Inflammatory macrophage treated with lipopolysaccharide for 4 hours (primary cell): ENCODE data around the gene SPI1.
A peak's percentile ranks its signal among the peaks of the same experiment; 100 is the strongest.

ENCODE experiments used
- DNase-seq: peaks from one replicate; pipeline ENCODE4 v3.0.0-alpha.2; 2020

SPI1 gene

DNA sequence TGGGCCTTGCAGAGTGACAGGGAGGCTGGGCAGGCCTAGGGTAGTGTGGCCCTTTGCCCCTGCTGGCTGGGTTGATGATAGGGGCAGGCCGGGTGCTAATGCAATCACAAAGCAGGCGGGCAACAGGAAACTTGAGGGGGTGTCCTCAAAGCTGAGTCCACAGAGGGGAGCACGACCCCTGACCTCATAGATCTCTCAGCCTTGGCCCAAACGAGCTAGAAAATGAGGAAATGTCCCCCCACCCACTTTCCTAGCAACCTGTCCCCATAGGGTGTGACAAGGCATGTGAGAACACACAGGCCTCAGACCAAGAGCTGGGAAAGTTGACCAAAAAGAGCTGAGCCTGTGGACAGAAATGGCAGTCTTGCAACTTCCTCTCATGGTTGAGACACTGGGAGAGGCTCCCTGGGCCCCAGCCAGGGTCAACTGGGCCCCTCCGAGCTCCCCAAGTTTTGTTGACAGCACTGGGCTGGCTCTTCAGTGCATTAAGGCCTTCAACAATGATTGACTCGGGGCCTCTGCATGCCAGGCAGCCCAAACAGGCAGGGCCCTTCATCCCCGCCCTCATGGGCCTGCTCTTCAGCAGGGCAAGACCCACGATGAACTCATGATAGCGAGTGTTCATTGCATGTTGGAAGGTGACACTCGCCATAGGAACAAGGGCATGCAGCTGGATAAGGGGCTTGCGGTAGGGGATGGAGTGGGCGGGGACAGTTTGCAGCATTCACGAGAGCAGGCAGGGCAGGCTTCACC is 9.8 kb upstream of the SPI1 start:
- peak; percentile 98 for DNase-seq

DNA sequence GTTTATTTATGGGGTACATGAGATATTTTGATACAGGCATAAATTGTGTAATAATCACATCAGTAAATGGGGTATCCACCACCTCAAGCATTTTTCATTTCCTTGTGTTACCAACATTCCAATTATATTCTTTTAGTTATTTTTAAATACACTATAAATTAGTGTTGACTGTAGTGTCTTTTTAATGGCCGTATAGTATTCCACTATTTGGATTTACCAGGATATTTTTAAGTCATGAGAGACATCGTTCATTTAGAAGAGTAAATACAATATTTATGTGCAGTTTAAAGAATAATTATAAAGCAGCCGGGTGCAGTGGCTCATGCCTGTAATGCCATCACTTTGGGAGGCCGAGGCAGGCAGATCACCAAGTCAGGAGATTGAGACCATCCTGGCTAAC is 6.2 kb upstream of the SPI1 start:
- no peak for DNase-seq

DNA sequence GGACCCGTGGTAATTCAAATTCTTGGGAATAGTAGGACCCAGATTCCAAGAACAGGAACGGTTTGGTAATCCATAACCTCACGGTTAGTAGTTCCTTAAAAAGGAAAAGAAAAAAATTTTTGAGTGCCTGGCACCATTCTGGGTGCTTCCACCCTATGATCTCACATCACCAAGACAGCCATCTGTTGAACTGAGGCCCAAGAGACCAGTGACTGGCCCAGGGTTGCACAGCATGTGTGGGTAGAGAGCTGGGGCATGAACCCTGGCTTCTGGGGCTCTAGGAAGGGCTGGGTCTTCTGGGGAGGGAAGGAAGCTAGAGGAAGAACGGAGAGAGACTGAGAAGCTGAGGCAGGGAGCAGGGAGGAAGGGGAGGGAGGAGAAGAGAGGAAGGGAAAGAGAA is 4.7 kb upstream of the SPI1 start:
- DNase-seq = peak; percentile 78

DNA sequence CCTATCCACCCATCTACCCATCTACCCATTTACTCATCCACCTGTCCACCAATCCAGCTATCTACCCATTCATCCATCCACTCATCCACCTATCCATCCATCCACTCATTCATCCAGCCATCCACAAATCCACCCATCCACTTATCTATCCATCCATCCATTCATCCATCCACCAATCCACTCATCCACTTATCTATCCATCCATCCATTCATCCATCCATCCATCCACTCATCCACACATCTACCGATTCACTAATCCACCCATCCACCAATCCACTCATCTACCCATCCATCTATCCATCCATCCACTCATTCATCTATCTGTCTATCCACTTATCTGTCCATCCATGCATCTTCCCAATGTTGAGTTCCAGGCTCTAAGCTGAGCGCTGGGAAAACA is 1.7 kb upstream of the SPI1 start:
- no peak for DNase-seq

DNA sequence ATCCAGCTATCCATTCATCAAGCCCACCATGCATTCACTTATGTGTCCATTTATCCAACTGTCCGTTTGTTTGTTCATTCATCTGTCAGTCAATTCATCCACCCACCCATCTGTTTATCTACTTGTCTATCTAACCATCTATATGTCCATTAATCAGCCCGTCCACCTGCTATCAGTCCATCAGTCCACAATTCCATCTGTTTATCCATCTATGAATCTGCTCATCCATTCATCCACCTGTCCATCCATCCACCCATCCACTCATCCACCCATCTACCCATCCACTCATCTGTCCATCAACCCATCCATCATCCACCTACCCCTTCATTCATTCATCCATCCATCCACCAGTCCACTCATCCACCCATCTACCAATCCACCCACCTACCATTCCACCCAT is 970 bp upstream of the SPI1 start:
- DNase-seq = no peak

DNA sequence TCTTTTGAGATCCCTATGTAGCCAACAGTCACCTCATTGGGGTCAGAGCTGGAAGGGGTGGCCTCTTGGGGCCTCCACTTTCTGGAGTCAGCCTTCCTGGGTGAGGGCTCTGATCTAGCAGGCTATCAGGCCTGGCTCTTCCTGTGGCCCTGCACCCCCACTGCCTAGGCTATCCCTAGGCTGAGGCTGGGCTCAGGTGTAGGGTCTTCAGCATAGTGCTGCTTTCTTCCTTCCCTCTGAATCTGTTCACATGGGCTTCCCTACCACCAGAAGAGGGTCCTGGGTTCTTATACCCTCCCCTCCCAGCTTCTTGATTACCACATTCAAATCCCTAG is 456 bp upstream of the SPI1 start:
- no peak for DNase-seq

DNA sequence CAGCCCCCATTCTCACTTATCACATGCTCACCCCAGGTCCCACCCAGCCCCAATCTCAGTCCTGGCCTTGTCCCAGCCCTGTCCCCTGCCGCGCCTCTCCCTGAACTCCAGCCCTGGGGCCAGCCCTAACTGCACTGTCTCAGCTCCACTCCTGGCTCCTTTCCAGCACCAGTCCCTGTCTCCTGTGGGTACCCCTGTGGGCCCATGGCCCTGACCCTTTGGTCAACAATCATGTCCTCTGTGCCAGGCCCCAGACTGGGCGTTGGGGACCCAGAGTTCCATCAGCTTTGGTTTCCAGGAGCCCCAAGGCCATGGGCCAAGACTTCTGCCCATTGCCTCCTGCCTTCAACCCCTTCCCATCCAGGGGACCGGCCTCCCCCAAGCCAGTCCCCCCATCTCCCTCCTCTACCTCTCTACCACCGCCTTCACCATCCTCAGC is 757 bp downstream of the SPI1 start:
- peak; percentile 46 for DNase-seq

DNA sequence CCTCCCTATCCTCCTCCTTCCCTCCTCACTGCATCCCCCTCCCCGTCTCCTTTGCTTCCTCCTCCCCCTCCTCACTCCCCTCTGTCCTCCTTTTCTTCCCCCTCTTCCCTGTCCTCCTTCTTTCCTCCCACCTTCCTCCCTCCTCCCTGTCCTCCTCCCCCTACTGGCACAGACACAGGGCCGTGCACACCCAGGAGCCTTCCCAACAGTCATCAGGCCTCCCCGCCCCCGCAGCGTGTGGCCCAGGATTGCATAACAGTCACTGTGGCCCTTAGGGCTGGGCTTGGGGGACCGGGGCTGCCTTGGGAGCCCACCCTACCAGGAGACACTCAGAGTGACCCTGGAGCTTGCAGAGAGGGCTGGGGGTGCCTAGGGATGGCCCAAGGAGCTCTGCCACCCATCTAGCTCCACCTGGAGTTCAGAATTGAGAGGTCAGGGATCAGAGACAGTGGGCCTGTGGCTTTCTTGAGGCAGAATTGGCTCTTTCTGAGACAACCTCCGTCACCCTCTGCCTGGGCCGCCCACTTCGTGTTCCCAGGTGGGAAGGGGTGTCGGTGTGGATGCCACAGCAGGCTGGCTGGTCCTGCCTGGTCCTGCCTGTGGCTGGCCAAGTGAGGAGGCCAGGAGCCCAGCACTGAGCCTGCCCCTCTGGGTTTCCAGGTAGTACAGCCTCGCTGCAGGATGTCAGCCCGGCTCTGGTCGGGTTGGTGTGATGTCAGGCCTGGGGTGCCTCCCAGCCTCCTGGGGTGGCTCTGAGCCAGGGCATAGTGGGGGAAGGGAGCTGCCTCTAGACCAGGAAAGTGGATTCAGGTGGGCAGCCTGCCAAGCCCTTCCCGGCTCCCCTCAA is 1.6 kb downstream of the SPI1 start:
- DNase-seq = peak; percentile 86

DNA sequence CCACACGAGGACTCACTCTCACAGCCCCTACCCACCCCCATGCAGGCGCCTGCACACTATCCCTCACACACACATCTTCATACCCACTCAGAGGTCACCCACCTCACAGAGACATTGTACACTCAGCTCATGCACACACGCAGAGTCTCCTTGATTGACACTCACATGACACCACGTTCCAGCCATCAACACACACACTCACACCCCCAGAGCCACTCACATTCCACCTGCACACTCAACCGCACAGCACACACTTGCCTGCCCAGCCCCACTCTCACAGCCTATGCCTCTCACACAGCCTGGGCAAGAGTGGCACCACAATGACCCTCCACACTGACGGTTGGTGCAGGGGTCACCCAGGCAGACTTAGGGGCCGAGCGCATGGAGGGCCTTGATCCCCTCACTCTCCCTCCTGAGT is 2.2 kb downstream of the SPI1 start:
- no peak for DNase-seq

DNA sequence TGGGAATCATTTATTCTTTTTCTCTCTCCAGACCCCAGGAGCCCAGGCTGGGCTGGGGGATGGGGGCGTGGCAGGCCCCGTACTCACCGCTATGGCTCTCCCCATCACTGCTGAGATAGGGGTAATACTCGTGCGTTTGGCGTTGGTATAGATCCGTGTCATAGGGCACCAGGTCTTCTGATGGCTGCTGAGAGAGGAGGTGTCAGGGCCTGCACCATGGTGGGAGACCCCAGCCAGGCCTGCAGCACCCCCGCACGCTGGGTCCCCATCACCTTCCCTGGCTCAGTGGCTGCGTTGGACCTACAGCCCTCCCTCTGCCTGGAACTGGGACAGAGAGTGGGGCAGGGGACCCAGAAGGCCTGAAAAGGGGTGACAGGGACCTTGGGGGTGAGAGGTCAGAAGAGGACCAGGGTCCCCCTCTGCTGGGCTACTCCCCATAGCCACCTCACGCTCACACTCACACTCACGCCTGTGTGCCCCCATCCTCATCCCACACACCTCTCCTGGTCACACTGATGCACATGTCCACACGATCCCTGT is 2.7 kb downstream of the SPI1 start:
- DNase-seq = no peak

DNA sequence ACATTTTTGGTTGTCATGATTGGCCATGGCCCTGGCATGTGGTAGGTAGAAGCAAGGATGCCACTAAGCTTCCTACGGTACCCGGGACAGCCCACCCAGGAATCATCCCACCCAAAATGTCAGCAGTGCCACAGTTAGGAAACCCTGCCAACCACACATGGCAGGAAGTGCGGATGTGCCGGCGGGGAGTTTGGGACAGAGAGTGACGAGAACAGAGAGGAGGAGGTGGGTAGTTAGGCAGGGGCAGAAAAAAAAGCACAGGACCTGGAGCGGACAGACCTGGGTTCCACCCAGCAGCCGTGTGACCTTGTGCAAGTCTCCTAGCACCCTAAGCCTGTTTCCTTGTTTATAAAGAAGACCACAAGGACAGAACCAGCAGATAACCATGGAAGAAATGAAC is 3.3 kb downstream of the SPI1 start:
- DNase-seq = peak; percentile 53

DNA sequence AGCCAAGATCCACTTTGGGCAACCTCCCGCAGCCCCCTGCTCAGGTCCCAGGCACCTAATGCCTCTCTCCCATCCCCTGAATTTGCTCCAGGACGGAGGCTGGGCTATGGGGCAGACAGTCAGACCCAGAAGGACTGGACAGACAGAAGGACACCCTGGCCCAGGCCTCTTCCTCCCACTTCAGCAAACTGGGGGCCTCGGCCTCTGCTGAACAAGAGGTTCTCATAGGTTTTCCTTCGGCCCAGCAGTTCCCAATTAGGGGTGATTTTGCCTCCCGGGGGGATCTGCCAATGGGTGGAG is 3.7 kb downstream of the SPI1 start:
- DNase-seq = no peak

DNA sequence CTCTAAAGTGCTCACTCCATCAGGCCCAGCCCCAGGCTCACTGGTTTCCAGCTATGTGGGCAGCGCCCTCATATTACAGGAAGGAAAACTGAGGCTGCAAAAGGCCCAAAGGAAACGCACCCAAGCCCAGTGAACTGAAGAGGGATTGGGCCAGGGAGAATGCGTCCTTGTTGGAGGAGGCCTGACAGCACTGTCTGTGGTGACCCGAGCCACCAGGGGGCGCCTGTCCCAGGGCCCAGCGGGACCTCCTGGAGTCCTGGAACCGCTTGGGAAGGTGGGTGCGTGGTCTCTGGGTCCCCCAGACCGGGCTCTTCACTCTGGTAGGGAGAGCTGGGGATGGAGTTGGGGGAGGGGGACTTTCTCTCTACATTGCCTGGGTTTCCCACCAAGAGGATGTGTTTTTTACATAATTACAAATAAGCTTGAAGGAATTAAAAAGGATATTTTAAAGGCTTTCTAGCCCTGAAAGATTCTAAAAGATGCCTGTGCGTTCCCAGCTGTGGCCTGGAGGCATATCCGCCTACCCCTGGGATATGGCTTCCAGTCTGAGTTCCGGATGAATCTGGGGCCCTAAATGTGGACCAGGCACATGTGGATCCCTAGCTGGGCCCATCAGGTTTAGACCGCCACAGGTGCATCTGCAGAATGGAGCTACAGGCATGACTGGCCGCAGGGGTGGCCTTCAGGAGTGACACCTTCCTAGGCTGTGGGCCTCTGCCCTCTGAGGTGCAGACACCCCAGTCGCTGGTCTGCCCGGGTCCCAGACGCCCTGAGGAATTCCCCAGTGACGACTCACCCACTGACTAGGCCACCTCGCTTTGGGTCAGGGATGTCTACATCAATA is 4.2 kb downstream of the SPI1 start:
- DNase-seq = peak; percentile 77

DNA sequence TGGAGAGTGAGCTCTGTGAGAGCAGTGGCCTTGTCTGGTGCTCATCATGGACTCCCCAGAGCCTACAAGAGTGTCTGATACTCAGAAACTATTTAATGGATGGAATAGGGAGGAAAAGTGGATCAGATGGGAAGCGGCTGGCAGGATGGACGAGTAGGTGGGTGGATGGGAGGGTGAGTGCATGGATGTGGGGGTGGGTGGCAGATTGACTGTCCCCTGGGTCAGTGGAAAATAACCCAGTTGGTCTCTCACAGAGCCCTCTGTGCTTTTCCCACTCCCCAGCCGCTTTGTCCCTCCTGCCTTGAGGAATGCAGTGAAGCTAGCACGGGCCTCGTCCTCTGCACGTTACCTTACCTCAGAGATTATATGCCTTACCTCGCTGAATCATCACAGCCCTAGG is 5.9 kb downstream of the SPI1 start:
- no peak for DNase-seq

DNA sequence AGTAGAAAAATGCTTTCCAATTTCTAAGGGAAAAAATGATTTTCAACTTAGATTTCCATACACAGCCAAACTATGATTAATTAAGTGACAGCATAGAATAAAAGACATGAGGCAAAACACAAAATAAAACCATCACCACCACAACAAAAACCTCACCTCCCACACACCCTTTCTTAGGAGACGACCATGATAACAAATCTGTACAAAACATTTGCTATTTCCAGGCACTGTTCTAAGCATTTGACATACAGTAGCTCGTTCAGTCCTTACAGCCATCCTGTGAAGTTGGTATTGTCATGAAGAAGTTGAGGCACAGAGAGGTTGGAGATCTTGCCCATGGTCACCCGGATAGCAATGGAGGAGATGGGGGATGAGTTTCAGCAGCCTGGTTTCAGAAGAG is 8.7 kb downstream of the SPI1 start:
- DNase-seq = no peak

DNA sequence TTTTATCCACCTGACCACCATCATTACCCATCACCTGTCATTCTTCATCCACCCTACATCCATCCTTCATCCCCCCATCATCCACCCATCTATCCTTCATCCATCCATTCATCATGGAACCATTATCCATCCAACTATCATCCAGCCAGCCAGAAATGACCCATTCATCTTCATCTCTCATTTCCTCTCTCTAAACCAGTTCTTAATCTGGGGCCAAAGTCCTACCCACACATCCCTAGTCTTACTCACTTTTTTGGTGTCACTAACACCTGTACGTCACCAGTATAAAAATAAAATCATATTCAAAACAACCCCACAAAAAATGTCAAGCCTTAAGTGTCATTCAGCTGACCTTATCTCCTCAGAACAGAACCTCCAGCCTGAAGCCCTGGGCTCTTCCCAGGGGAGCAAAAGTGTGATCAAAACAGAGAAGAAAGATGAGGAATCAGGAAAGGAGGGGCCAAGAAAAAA is 12.3 kb downstream of the SPI1 start:
- no peak for DNase-seq

DNA sequence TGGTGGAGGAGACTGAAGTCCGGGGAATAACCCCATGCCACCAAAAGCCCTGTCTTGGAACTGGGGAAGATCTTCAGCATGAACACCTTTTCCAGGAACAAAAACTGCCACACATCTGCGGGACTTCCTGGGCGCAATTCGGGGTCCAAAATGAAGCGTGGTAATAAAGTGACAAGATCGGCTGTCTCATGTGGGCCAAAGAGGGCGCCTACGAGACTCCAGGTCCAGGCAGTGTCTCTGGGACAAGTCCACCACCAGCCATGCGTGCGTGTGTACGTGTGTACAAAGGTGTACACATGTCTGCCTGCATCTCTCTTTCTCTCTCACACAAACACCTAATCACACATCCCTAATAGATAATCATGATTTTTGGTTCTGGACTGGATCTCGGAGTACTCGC is 16.9 kb downstream of the SPI1 start:
- no peak for DNase-seq

DNA sequence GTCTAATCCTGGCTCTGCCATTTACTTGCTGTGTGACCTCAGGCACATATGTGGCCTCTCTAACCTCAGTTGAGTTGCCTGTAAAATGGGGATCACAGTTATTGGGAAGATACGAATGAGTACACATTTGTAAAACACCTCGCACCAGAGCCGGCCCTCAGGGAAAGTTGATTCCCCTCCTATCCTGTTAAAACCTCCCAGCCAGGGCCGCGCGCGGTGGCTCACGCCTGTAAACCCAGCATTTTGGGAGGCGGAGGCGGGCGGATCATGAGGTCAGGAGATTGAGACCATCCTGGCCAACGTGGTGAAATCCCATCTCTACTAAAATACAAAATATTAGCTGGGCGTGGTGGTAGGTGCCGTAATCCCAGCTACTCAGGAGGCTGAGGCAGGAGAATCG is 18.0 kb downstream of the SPI1 start:
- DNase-seq = no peak

DNA sequence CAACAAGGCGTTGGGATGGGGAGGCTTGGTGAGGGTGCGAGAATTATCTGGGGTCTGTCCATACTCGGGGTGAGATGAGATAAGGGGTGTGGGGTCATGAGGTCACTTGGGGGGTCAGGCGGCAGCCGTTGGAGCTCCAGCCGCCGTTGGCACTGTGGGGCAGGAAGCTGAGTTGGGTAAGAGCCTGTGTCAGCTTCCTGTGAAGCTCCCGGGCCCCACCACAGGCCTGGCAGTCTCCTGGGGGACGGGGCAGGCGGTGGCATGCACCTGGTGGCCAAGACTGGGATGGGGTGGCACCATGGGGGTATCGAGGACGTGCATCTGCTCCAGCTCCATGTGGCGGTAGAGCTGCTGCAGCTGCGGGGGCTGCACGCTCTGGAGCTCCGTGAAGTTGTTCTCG is 18.8 kb downstream of the SPI1 start:
- DNase-seq = peak; percentile 69

DNA sequence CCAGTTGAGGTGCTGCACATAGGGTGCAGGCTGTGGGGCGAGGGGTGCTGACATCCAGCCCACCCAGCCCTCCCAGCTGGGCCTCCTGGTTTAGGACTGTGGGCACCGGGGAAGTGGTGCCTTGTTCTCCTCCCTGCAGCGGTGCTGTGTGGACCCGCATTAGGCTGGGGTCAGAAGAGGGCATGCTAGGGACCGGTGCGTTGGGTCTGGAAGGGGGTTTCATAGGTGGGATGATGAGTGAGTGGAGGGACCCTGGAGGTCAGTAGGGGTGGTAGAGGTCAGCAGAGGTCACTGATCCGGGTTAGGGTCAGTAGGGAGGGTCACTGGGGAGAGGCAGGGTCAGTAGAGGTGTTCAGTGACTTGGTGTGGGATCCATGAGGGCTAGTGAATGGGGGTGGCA is 19.2 kb downstream of the SPI1 start:
- no peak for DNase-seq

DNA sequence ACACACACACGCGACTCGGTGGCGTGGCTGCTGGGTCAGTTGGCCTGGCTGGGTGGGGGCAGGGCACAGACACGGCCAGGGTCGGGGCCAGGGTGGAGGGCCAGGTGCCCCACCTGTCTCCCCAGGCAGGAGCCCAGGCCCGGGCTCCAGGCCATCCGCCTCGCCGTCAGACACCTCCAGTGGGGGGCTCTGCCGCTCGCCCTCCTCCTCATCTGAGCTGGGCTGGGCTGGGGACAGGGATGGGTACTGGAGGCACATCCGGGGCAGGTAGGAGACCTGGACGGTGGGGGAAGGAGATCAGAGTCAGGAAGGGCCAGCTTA is 19.7 kb downstream of the SPI1 start:
- DNase-seq = no peak

DNA sequence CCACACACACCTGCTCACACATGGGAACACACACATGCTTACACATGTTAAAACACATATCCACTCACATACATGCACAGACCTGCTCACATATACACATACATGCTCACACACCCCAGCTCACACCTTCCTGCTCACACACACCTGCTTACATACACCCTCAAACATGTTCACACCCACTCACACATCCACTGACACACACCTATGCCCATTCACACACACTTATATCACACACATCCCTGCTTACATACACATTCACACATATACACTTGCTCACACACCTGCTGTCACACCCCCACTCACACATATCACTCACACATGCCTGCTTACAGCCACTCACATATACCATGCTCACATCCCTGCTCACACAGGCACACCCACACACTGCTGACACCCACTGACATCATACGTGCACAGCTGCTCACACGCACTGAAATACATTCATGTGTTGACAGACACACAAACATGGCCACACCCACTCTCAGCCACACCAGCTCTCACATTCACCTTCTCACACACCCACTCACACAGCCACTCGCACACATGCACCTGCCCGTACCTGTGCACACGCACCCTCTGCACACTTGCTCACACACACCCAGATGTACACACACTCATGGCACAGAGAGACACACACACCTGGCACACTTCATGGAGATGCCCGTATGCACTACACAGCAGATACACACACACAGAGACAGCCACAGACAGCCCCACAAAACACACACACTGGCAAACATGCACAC is 20.2 kb downstream of the SPI1 start:
- no peak for DNase-seq

DNA sequence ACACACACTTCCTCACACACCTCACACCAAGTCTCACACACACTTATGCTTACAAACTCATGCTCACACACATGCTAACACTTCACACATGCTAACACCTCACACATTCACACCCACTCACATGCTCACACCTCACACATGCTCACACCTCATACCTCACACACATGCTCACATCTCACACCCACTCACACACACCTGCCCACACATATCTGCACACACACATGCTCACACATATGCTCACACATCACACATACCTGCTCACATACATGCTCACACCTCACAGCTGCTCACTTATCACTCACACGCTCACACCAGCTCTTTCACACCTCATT is 21.4 kb downstream of the SPI1 start:
- no peak for DNase-seq
